Ovary (tissue), 9 donors: ENCODE data around the gene PER2. TPM values are rescaled to one million over a fixed set of nuclear protein-coding genes. Genes with fewer than 3 reads are reported as not detected.

Source experiments
- DNase-seq, 5 donors: peaks; one replicate each; pipeline ENCODE4 v3.0.0-alpha.2; 2019 to 2020
- H3K27ac ChIP-seq, 2 donors: fragments of 200-600 bp; one replicate each; pipeline versions ENCODE4 v1.5.1 to v1.8.0; 2019 to 2022
- H3K27me3 ChIP-seq: fragments of 200-600 bp; one replicate; pipeline ENCODE4 v1.8.0; 2022
- H3K36me3 ChIP-seq: fragments of 200-600 bp; sonication (generic); one replicate; pipeline ENCODE4 v1.5.1; 2019
- H3K4me1 ChIP-seq: one replicate; pipeline ENCODE4 v1.8.1; 2013; ENCODE audit warnings: mild to moderate bottlenecking, moderate library complexity; ENCODE audit not compliant: insufficient read depth
- H3K4me3 ChIP-seq: fragments of 200-600 bp; sonication (generic); one replicate; pipeline ENCODE4 v1.5.1; 2017
- H3K9me3 ChIP-seq, 2 donors: fragments of 200-600 bp in 1 of 2; sonication (generic) in 1 of 2; one replicate each; pipeline versions ENCODE4 v1.5.1 to v1.8.1; 2013 to 2019; ENCODE audit warnings: mild to moderate bottlenecking in 1 of 2, moderate library complexity in 1 of 2
- EP300 ChIP-seq: sonication (generic); formaldehyde crosslinking; IDR thresholded peaks from one replicate; pipeline ENCODE4 v1.6.1; 2017; ENCODE audit warnings: antibody characterized with exemption
- POLR2A ChIP-seq: fragments of 450-650 bp; IDR thresholded peaks from one replicate; pipeline ENCODE4 v1.6.1; 2017; ENCODE audit warnings: antibody characterized with exemption, mild to moderate bottlenecking, moderate library complexity
- WGBS, 3 donors: extraction: QIAGEN DNeasy Blood & Tissue Kit in 1 of 3; methylation state at CpG; one replicate each; pipeline versions ENCODE4 v1.1.5 to v1.1.7; 2013 to 2017; 5-methylcytosine and 5-hydroxymethylcytosine counted together
- intact Hi-C, 4 donors: fragments of 100-400 bp; cut with DNase I; formaldehyde crosslinking; loops; one replicate each; pipeline versions ENCODE4 v1.11.0 to v1.15.1; 2022 to 2023
- polyA plus RNA-seq, 2 donors: library from polyadenylated mRNA; stranded (reverse); fragments of 200-250 nt in 1 of 2; fragments of 350-450 nt in 1 of 2; fragmentation: Illumina TruSeq in 1 of 2; extraction: RNeasy Lipid Tissue Mini Kit (QIAGEN cat#74804) in 1 of 2; gene quantifications; one replicate each; pipeline ENCODE4 v1.2.3, GENCODE V29; 2013 to 2014
- total RNA-seq, 7 donors: library from RNA; depleted of rRNA in 2 of 7; stranded (reverse); fragments of >200 nt in 2 of 7; fragmentation: NEBNext Ultra II Directional in 3 of 7; extraction: Animal tissue kit (Norgen Biotek cat#: 25700) in 3 of 7; gene quantifications; one replicate each; pipeline versions ENCODE4 v1.1.0 to v1.2.4, GENCODE V29; 2016 to 2023
- TF ChIP-seq, protein P1 (sequence below), 3 donors: fragments of 450-650 bp in 2 of 3; fragments of 200-600 bp in 1 of 3; IDR thresholded peaks; one replicate each; pipeline versions ENCODE4 v1.5.1 to v1.8.0; 2016 to 2022; ENCODE audit warnings: antibody characterized with exemption in 3 of 3, mild to moderate bottlenecking in 1 of 3
- donor health status: DM: no; HTN: no; CAD: no; lungs with moderate emphysema.
- donor health status: DM: no; HTN: no; CAD: no.
- donor health status: Bipolar disorder and iron deficiency.
- donor health status: DM: yes; HTN: yes; CAD: no.
- donor health status: DM: no; HTN: no; CAD: no.
- donor health status: DM: yes; HTN: yes; CAD: no.

The PER2 gene
- total and polyA plus RNA-seq, 9 donors: 8.1 to 34.5 (median 22.4) TPM

DNA sequence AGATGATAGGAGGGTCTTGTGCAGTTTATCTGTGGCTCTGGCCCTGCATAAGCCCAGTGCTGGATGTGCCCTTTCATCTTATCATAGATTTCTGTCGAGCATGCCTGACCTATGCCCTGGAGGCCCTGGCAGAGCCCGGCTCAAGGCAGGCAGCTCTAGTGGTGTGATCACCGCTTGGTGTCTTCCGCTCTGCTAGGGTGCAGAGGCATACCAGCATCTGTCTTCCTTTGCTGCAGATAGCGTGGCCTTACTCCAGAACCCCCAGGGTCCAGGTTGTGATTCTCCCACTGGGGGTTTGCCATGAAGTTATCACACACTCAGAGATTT, 18.2 kb upstream of the PER2 start:
- 67 to 73% (median 71%) methylated on average over 5 of the region's 5 CpGs for WGBS, 3 donors
- Histone ChIP-seq H3K27ac (no peak overlapping the region), H3K4me1 (no peaks in the 10 kb centered on the region), H3K36me3 (no peaks in the 10 kb centered on the region), H3K27me3 (no peaks in the 10 kb centered on the region), H3K9me3 (no peaks in the 10 kb centered on the region), H3K4me3 (no peak overlapping the region)
- intact Hi-C loops: no loop called here
- TF ChIP-seq POLR2A (no peak), EP300 (no peak)
- TF ChIP-seq, protein P1, sequence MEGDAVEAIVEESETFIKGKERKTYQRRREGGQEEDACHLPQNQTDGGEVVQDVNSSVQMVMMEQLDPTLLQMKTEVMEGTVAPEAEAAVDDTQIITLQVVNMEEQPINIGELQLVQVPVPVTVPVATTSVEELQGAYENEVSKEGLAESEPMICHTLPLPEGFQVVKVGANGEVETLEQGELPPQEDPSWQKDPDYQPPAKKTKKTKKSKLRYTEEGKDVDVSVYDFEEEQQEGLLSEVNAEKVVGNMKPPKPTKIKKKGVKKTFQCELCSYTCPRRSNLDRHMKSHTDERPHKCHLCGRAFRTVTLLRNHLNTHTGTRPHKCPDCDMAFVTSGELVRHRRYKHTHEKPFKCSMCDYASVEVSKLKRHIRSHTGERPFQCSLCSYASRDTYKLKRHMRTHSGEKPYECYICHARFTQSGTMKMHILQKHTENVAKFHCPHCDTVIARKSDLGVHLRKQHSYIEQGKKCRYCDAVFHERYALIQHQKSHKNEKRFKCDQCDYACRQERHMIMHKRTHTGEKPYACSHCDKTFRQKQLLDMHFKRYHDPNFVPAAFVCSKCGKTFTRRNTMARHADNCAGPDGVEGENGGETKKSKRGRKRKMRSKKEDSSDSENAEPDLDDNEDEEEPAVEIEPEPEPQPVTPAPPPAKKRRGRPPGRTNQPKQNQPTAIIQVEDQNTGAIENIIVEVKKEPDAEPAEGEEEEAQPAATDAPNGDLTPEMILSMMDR (IDR thresholded peaks at IDR 0.05): no peak
- DNase-seq: no peak

DNA sequence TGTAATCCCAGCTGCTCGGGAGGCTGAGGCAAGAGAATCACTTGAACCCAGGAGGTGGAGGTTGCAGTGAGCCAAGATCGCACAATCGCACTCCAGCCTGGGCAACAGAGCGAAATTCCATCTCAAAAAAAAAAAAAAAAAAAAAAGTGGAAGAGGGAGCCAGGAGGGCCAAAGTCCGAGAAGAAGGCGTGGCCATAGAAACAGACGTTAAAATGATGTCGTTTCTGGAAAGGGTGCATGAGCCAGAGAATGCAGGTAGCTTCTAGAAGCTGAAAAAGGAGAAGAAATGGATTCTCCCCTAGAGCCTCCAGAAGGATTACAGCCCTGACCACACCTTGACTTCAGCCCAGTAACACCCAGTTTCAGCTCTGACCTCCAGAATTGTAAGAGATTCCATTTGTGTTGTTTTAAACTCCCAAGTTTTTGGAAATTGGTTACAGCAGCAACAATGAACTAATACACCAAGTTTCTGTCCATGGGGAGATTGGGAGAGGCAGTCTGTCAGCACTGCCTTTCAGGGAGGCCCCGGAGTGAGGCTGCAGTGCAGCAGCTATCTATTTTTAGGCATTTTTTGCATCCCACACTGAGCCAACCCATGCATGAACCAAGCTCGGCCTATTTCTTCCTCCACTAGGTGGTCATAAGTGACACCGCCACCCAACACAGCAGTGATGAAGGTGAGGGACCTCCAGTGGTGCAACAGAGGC, 17.7 kb upstream of the PER2 start:
- WGBS, 3 donors: 84 to 86% (median 85%) methylated on average over 11 of the region's 11 CpGs
- Histone ChIP-seq H3K9me3 (no peaks in the 10 kb centered on the region), H3K36me3 (no peaks in the 10 kb centered on the region), H3K4me1 (no peaks in the 10 kb centered on the region), H3K4me3 (no peak overlapping the region), H3K27ac (no peak overlapping the region), H3K27me3 (no peaks in the 10 kb centered on the region)
- intact Hi-C loops: no loop called here
- TF ChIP-seq POLR2A: no peak
- TF ChIP-seq, protein P1 (IDR thresholded peaks at IDR 0.05): no peak
- TF ChIP-seq EP300: no peak
- DNase-seq: no peak

DNA sequence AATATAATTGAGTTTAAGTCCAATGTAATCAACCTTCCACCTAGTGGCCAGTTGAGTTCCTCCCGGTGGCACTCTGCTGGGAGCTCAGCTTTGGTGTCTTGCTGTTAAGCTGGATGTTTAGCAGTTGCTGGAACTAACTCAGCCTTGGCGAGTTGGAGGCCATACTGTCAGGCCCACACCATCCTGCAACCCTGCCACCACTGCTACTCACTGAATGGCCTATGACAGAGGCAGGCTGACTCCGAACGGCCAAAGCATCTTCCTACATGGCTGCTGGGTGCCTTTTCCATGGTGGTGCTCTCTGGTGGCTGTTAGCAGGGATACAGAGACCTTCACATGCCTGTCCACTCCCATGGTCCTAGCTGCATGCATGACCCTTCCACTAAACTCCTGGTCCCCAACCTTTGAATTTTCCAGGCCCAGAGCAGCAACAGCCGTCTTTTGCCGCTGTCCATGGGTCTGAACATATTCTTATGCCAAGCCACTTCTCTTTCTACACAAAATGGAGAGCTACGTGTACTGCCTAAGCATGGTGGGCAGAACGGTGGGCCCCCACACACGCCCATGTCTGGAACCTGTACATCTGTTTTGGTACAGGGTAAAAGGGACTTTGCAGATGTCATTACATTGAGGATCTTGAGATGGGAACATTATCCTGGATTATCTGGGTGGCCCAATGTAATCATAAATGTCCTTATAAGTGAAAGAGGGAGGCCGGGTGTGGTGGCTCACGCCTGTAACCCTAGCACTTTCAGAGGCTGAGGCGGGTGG, 16.9 kb upstream of the PER2 start:
- Histone ChIP-seq H3K9me3 (no peaks in the 10 kb centered on the region), H3K27ac (no peak overlapping the region), H3K36me3 (no peaks in the 10 kb centered on the region), H3K27me3 (no peaks in the 10 kb centered on the region), H3K4me1 (no peaks in the 10 kb centered on the region), H3K4me3 (no peak overlapping the region)
- TF ChIP-seq EP300 (no peak), POLR2A (no peak)
- TF ChIP-seq, protein P1 (IDR thresholded peaks at IDR 0.05): no peak
- DNase-seq: no peak
- intact Hi-C loops: no loop called here
- 82 to 84% (median 84%) methylated on average over 12 of the region's 12 CpGs for WGBS, 3 donors

GRCh38 chr2:238304116-238304515, 15.7 kb upstream of the PER2 start:
- peak in 1 of 5 donors; percentile 19 for DNase-seq
- WGBS, 3 donors: 85 to 92% (median 89%) methylated on average over 6 of the region's 6 CpGs
- intact Hi-C loops: no loop called here

More at GRCh38 chr2:238304116-238304515, 15.7 kb upstream of the PER2 start:
- Histone ChIP-seq H3K36me3 (no peaks in the 10 kb centered on the region), H3K27me3 (no peaks in the 10 kb centered on the region), H3K4me1 (no peaks in the 10 kb centered on the region), H3K27ac (no peak overlapping the region), H3K9me3 (no peaks in the 10 kb centered on the region), H3K4me3 (no peak overlapping the region)
- TF ChIP-seq, protein P1 (IDR thresholded peaks at IDR 0.05): no peak
- TF ChIP-seq EP300 (no peak), POLR2A (no peak)
